ENCODE data around the gene P4HA1.

Gene P4HA1

DNA sequence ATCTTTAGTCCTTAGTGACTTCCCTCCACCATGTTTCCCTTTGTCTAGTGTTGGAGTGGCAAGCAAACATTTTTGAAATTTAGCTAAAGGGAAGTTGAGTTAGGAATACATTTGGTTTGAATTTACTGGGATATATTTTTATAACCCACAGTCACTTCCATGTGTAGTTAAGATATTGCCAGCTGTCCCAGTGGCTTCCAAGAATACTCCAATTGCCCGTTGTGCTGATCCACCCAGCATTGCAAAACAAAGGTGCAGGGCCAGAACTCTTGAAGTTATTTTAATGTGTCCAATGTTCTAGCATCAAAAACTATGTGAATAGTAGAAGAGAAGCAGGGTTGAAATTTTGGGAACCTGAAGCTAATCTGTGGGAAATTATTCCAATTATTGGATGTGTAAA, 2.5 kb upstream of the P4HA1 start:
- DNase-seq (ENCODE audit: low read depth, low spot score): no peak
- H3K4me3 ChIP-seq (ENCODE audit: low read depth, low read length): no peak overlapping the region
- TF ChIP-seq, protein P1, sequence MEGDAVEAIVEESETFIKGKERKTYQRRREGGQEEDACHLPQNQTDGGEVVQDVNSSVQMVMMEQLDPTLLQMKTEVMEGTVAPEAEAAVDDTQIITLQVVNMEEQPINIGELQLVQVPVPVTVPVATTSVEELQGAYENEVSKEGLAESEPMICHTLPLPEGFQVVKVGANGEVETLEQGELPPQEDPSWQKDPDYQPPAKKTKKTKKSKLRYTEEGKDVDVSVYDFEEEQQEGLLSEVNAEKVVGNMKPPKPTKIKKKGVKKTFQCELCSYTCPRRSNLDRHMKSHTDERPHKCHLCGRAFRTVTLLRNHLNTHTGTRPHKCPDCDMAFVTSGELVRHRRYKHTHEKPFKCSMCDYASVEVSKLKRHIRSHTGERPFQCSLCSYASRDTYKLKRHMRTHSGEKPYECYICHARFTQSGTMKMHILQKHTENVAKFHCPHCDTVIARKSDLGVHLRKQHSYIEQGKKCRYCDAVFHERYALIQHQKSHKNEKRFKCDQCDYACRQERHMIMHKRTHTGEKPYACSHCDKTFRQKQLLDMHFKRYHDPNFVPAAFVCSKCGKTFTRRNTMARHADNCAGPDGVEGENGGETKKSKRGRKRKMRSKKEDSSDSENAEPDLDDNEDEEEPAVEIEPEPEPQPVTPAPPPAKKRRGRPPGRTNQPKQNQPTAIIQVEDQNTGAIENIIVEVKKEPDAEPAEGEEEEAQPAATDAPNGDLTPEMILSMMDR (IDR thresholded peaks at IDR 0.05; ENCODE audit: insufficient read depth, low read length, missing control alignments): no peak
- ChIA-PET CTCF (interaction anchor here (1.1 to 3.2 kb wide), 3 partner anchors 11 to 50 kb away, joined by 3 to 15 read pairs (median 3); partner anchors contain the start of gene NUDT13), POLR2A (interaction anchor here (1.5 kb wide), 1 partner anchor 11 kb away, joined by 7 read pairs; the partner anchor contains the start of gene NUDT13)

DNA sequence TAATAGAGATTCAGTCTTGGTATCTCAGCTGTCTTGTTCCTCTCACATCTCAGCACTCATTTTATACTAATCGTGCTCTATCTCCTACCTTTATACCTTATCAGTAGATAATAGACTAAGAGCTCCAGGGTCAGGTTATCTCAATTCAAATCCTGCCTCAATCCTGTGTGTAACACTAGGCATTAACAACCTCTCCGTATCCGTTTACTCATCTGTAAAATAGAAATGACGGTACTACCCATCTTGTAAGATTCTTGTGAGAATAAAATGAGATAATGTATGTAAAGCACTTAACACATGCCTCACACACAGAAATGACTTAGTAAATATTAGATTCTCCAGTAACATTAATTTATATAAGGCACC, 622 bp upstream of the P4HA1 start:
- ChIA-PET POLR2A (interaction anchor here (0.6 to 3.2 kb wide), 19 partner anchors 9 to 471 kb away, joined by 3 to 33 read pairs (median 3); partner anchors contain the start of genes MICU1 and NUDT13), CTCF (interaction anchor here (0.6 to 4.5 kb wide), 12 partner anchors 9 to 67 kb away, joined by 3 to 27 read pairs (median 4); partner anchors contain the start of gene NUDT13)
- DNase-seq (ENCODE audit: low read depth, low spot score): no peak
- TF ChIP-seq, protein P1 (IDR thresholded peaks at IDR 0.05; ENCODE audit: insufficient read depth, low read length, missing control alignments): no peak
- peak overlapping the region; percentile 46 for H3K4me3 ChIP-seq (ENCODE audit: low read depth, low read length)

- CTCF ChIA-PET: interaction anchor here (0.6 to 4.5 kb wide), 11 partner anchors 9 to 73 kb away, joined by 3 to 27 read pairs (median 5); partner anchors contain the start of genes ECD, FAM149B1 and NUDT13
- POLR2A ChIA-PET: interaction anchor here (0.6 to 3.2 kb wide), 10 partner anchors 8 to 151 kb away, joined by 3 to 33 read pairs (median 4); partner anchors contain the start of genes DNAJC9 and NUDT13
- no peak for DNase-seq (ENCODE audit: low read depth, low spot score)
- peak overlapping the region; percentile 98 for H3K4me3 ChIP-seq (ENCODE audit: low read depth, low read length)
- TF ChIP-seq, protein P1 (IDR thresholded peaks at IDR 0.05; ENCODE audit: insufficient read depth, low read length, missing control alignments): no peak
These were observed 621 bp downstream of the P4HA1 start for GRCh38 chr10:73096041-73096448.

DNA sequence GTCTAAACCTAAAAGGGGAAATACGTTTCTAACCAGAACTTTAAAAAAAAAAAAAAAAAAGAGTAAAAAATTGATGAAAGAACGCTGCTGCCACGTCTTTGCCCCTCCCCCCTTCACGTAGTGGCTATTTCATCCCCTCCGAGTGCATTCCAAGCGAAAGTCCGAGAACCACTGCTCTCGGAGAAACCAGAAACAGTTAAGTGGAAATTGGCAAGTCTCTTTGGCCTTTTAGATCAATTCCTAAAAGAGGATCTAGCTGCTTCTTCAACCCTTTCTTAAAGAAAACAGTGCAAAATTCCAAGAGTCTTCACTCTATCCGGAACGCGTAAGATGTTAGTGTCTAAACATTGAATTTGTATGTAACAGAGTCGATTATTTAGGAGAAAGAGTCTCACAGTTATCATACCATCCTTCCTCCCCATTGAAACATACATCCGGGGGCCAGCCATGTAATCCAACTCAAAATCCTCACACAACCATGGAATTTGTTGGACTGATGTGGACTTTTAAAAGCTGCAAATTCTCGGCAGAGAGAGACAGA, 1.1 kb downstream of the P4HA1 start:
- POLR2A ChIA-PET: interaction anchor here (0.5 to 3.2 kb wide), 12 partner anchors 8 to 157 kb away, joined by 3 to 33 read pairs (median 4); partner anchors contain the start of genes DNAJC9 and NUDT13
- TF ChIP-seq, protein P1 (IDR thresholded peaks at IDR 0.05; ENCODE audit: insufficient read depth, low read length, missing control alignments): no peak

GRCh38 chr10:73094986-73095480, 1.6 kb downstream of the P4HA1 start:
- POLR2A ChIA-PET: interaction anchor here (0.5 to 3.2 kb wide), 9 partner anchors 15 to 158 kb away, joined by 3 to 33 read pairs (median 4); partner anchors contain the start of genes DNAJC9 and NUDT13
- CTCF ChIA-PET: interaction anchor here (0.7 to 4.5 kb wide), 10 partner anchors 8 to 74 kb away, joined by 3 to 27 read pairs (median 4); partner anchors contain the start of genes ECD, FAM149B1 and NUDT13
- DNase-seq (ENCODE audit: low read depth, low spot score): no peak
- TF ChIP-seq, protein P1 (IDR thresholded peaks at IDR 0.05; ENCODE audit: insufficient read depth, low read length, missing control alignments): no peak
- peak overlapping the region; percentile 98 for H3K4me3 ChIP-seq (ENCODE audit: low read depth, low read length)

More for the DNA sequence above, 1.1 kb downstream of the P4HA1 start:
- H3K4me3 ChIP-seq (ENCODE audit: low read depth, low read length): peak overlapping the region; percentile 98
- CTCF ChIA-PET: interaction anchor here (0.6 to 4.5 kb wide), 10 partner anchors 8 to 73 kb away, joined by 3 to 27 read pairs (median 4); partner anchors contain the start of genes ECD, FAM149B1 and NUDT13
- no peak for DNase-seq (ENCODE audit: low read depth, low spot score)
